Endothelial cell of umbilical vein (primary cell): ENCODE data around the gene GRK1. TPM values are rescaled to one million over a fixed set of nuclear protein-coding genes. Genes with fewer than 3 reads are reported as not detected.

Experiments
- BruUV-seq: library from RNA; stranded (reverse); fragments of 400-500 nt; replicated peaks from 2 replicates; lab custom pipeline; 2021; lab: Mats Ljungman, UMichigan
- CTCF ChIA-PET: fragments of 300-600, 350-600 bp; sonication (Branson Sonifier 250); formaldehyde crosslinking; loops from one replicate; lab custom pipeline; 2021; ENCODE audit warnings: antibody characterized with exemption, inconsistent platforms; lab: Charles Lee
- POLR2A ChIA-PET: fragments of 300-600, 350-600 bp; sonication (Branson Sonifier 250); formaldehyde crosslinking; loops from one replicate; lab custom pipeline; 2021; ENCODE audit warnings: antibody characterized with exemption, inconsistent platforms; lab: Charles Lee
- DNase-seq: peaks from one replicate; pipeline ENCODE4 v3.0.0-alpha.2; 2011; ENCODE audit warnings: low read depth, low spot score
- FAIRE-seq: peaks from 2 replicates; lab custom pipeline; 2011; peaks lifted over from hg19 to GRCh38; lab: Jason Lieb, UNC
- H2AFZ ChIP-seq: 2 replicates; pipeline ENCODE4 v1.6.0; 2012; ENCODE audit warnings: low read depth, low read length, control low read depth, inconsistent platforms
- H3K27ac ChIP-seq: 2 replicates; pipeline ENCODE4 v1.5.1; 2011; ENCODE audit warnings: low read depth, mild to moderate bottlenecking, control low read depth, low read length, moderate library complexity; ENCODE audit not compliant: insufficient read depth
- H3K27me3 ChIP-seq, 2 experiments: 2 replicates each; pipeline versions ENCODE4 v1.6.0 to v1.6.1; 2011; ENCODE audit warnings: low read length in 2 of 2, mixed read lengths in 1 of 2; ENCODE audit not compliant: control insufficient read depth in 2 of 2, insufficient read depth in 2 of 2
- H3K36me3 ChIP-seq, 2 experiments: 2 replicates in 1 of 2; 3 replicates in 1 of 2; pipeline ENCODE4 v1.5.1; 2011; ENCODE audit warnings: low read length in 2 of 2, mild to moderate bottlenecking in 1 of 2, moderate library complexity in 1 of 2; ENCODE audit not compliant: control insufficient read depth in 2 of 2, insufficient read depth in 2 of 2; ENCODE audit errors: extremely low read depth in 1 of 2
- H3K4me1 ChIP-seq: 3 replicates; pipeline ENCODE4 v1.5.1; 2011; ENCODE audit warnings: mild to moderate bottlenecking, low read length; ENCODE audit not compliant: control insufficient read depth, insufficient read depth; ENCODE audit errors: extremely low read depth
- H3K4me2 ChIP-seq: 2 replicates; pipeline ENCODE4 v1.6.1; 2011; ENCODE audit warnings: low read length, control low read depth, mixed read lengths; ENCODE audit not compliant: insufficient read depth
- H3K4me3 ChIP-seq, 3 experiments: fragments of 200-600 bp in 1 of 3; sonication (generic), shearing (Covaris generic) in 1 of 3; replicated peaks in 1 of 3; 2 replicates each; pipeline ENCODE4 v1.5.1; 2011 to 2016; ENCODE audit warnings: control low read depth in 3 of 3, low read length in 3 of 3, mild to moderate bottlenecking in 2 of 3, inconsistent platforms in 1 of 3, low read depth in 1 of 3, moderate library complexity in 1 of 3; ENCODE audit not compliant: insufficient read depth in 1 of 3
- H3K79me2 ChIP-seq: 2 replicates; pipeline ENCODE4 v1.6.0; 2012; ENCODE audit warnings: low read length, inconsistent platforms; ENCODE audit not compliant: control insufficient read depth, insufficient read depth
- H3K9ac ChIP-seq: replicated peaks from 2 replicates; pipeline ENCODE3; 2011; ENCODE audit warnings: low read length, control low read depth; ENCODE audit not compliant: insufficient read depth; ENCODE audit errors: extremely low read depth
- H3K9me1 ChIP-seq: replicated peaks from 3 replicates; pipeline ENCODE4 v1.6.0; 2011; ENCODE audit warnings: mild to moderate bottlenecking, low read length; ENCODE audit not compliant: control insufficient read depth, insufficient read depth; ENCODE audit errors: extremely low read depth
- H3K9me3 ChIP-seq: replicated peaks from 2 replicates; pipeline ENCODE4 v1.5.1; 2012; ENCODE audit warnings: low read length, inconsistent platforms; ENCODE audit not compliant: control insufficient read depth, insufficient read depth
- H4K20me1 ChIP-seq: replicated peaks from 2 replicates; pipeline ENCODE3; 2011; ENCODE audit warnings: mild to moderate bottlenecking, low read length; ENCODE audit not compliant: control insufficient read depth, insufficient read depth; ENCODE audit errors: extremely low read depth
- EZH2 ChIP-seq: IDR thresholded peaks from 2 replicates; pipeline ENCODE4 v1.6.1; 2012; ENCODE audit warnings: borderline replicate concordance, low read depth, mild to moderate bottlenecking, moderate library complexity, low read length, inconsistent platforms; ENCODE audit not compliant: severe bottlenecking
- FOS ChIP-seq: IDR thresholded peaks from 2 replicates; pipeline ENCODE4 v1.6.1; 2011; ENCODE audit warnings: mild to moderate bottlenecking, low read length, moderate library complexity, borderline replicate concordance; ENCODE audit not compliant: insufficient read depth
- GATA2 ChIP-seq: IDR thresholded peaks from 2 replicates; pipeline ENCODE4 v1.7.0; 2011; ENCODE audit warnings: low read depth, mild to moderate bottlenecking, moderate library complexity, mixed read lengths, low read length; ENCODE audit not compliant: insufficient read length, insufficient read depth
- JUN ChIP-seq: IDR thresholded peaks from 2 replicates; pipeline ENCODE4 v1.6.1; 2011; ENCODE audit warnings: borderline replicate concordance, low read depth; ENCODE audit not compliant: insufficient read length, insufficient read depth
- MYC ChIP-seq: IDR thresholded peaks from one replicate; pipeline ENCODE4 v1.6.1; 2011; ENCODE audit warnings: mild to moderate bottlenecking, low read depth, low read length
- POLR2A ChIP-seq: IDR thresholded peaks from 2 replicates; pipeline ENCODE4 v1.6.1; 2012; ENCODE audit warnings: low read depth, mild to moderate bottlenecking, control low read depth, low read length
- POLR2AphosphoS5 ChIP-seq: IDR thresholded peaks from 2 replicates; pipeline ENCODE4 v1.6.1; 2012; ENCODE audit warnings: low read depth, mild to moderate bottlenecking, control low read depth, low read length, moderate library complexity; ENCODE audit not compliant: insufficient read depth
- dilution Hi-C: fragments of 300-500 bp; cut with MboI; formaldehyde crosslinking; loops from one replicate; pipeline ENCODE4 v1.15.0; 2019; ENCODE audit warnings: low sequenced_read_pairs; ENCODE audit not compliant: extremely low pct_ligation_motif_present
- intact Hi-C: fragments of 100-400 bp; cut with micrococcal nuclease; formaldehyde crosslinking; loops from one replicate; pipeline ENCODE4 v1.10.0; 2022
- polyA plus RNA-seq, 4 experiments: library from polyadenylated mRNA; depleted of rRNA in 3 of 4; stranded (reverse) in 3 of 4; unstranded in 1 of 4; fragments of >200 nt; gene quantifications; 2 replicates each; pipeline versions ENCODE4 v1.2.1 to v1.2.3, GENCODE V29; 2011 to 2012; ENCODE audit warnings: missing spikeins in 1 of 4
- total RNA-seq: library from RNA; stranded (reverse); gene quantifications from 2 replicates; pipeline ENCODE4 v1.2.3, GENCODE V29; 2021
- TF ChIP-seq, protein P1 (sequence below), 2 donors: IDR thresholded peaks; 1 replicate in 1 of 2; 2 replicates in 1 of 2; pipeline ENCODE4 v1.5.1; 2011; ENCODE audit warnings: low read length in 2 of 2, mild to moderate bottlenecking in 2 of 2, moderate library complexity in 2 of 2, control low read depth in 1 of 2, inconsistent platforms in 1 of 2, low read depth in 1 of 2; ENCODE audit not compliant: insufficient read depth in 1 of 2; ENCODE audit errors: extremely low read depth in 1 of 2
- TF ChIP-seq, protein P2 (sequence below): IDR thresholded peaks from 2 replicates; pipeline ENCODE4 v1.6.1; 2011; ENCODE audit not compliant: insufficient read depth, insufficient read length

Gene GRK1
- total and polyA plus RNA-seq, 2 donors (not counting 3 experiments of a cell fraction or from before 2014, with no cell fraction given), result not detected

DNA sequence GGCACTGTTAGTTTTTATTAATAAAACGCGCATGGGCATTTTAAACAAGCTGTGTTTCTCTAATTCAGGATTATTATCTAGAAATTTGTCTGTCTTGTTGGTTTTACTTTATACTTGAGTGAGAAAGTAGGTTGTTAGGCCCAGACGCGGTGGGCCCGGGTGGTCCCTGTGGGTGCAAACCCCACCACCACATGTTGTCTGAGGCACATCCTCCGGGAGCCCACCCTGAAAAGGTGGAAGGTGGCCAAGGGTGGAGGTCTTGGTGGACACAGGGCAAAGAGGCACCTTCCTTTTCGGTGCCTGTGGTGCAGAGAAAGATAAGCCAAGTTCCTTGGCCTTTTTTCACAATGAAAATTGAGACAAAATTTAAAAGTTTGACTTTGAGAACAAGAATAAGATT, 25.6 kb upstream of the GRK1 start:
- no peaks in the 10 kb centered on the region for H3K79me2 ChIP-seq
- FAIRE-seq (no peak), DNase-seq (no peak)
- no peaks in the 10 kb centered on the region for H3K27me3 ChIP-seq
- dilution Hi-C loops, result no loop called here
- H4K20me1 ChIP-seq, result no peaks in the 10 kb centered on the region
- H3K4me3 ChIP-seq, result no peak overlapping the region
- no TSS peak for BruUV-seq
- H3K4me1 ChIP-seq, result peaks cover 3% of the 10 kb centered on the region
- no peaks in the 10 kb centered on the region for H3K9me3 ChIP-seq
- peaks cover 13 to 27% of the 10 kb centered on the region in 2 experiments for H3K36me3 ChIP-seq
- TF ChIP-seq FOS, result no peak
- TF ChIP-seq, protein P1, sequence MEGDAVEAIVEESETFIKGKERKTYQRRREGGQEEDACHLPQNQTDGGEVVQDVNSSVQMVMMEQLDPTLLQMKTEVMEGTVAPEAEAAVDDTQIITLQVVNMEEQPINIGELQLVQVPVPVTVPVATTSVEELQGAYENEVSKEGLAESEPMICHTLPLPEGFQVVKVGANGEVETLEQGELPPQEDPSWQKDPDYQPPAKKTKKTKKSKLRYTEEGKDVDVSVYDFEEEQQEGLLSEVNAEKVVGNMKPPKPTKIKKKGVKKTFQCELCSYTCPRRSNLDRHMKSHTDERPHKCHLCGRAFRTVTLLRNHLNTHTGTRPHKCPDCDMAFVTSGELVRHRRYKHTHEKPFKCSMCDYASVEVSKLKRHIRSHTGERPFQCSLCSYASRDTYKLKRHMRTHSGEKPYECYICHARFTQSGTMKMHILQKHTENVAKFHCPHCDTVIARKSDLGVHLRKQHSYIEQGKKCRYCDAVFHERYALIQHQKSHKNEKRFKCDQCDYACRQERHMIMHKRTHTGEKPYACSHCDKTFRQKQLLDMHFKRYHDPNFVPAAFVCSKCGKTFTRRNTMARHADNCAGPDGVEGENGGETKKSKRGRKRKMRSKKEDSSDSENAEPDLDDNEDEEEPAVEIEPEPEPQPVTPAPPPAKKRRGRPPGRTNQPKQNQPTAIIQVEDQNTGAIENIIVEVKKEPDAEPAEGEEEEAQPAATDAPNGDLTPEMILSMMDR (IDR thresholded peaks at IDR 0.05; ENCODE audit: extremely low read depth in 1 of 2, insufficient read depth in 1 of 2, low read depth in 1 of 2, low read length in 2 of 2), result no peak
- no peak for TF ChIP-seq EZH2
- no peak for TF ChIP-seq MYC
- TF ChIP-seq POLR2AphosphoS5, result no peak
- H3K9me1 ChIP-seq, result no peaks in the 10 kb centered on the region
- H2AFZ ChIP-seq, result no peak overlapping the region
- POLR2A ChIA-PET, result no interaction called here
- no peak overlapping the region for H3K9ac ChIP-seq
- H3K27ac ChIP-seq, result no peak overlapping the region
- CTCF ChIA-PET, result no interaction called here
- intact Hi-C loops, result no loop called here
- no peak overlapping the region for H3K4me2 ChIP-seq

DNA sequence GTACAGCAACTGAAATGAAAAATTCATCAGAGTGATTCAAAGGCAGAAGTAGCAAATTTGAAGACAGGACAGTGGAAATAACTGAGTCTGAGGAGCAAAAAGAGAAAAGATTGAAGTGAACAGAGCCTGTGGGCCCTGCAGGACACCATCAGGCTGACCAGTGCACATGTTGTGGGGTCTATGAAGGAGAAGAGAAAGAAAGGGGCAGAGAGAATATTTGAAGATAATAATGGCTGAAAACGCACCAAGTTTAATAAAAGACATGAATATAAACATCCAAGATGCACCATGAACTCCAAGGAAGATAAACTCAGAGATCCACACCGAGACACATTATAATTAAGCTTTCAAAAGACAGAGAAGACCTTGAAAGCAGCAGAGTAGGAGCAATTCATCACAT, 24.5 kb upstream of the GRK1 start:
- H2AFZ ChIP-seq, result no peak overlapping the region
- no peak for FAIRE-seq
- TF ChIP-seq POLR2AphosphoS5 (no peak), POLR2A (no peak), MYC (no peak), JUN (no peak), GATA2 (no peak), FOS (no peak), EZH2 (no peak)
- TF ChIP-seq, protein P1 (IDR thresholded peaks at IDR 0.05; ENCODE audit: extremely low read depth in 1 of 2, insufficient read depth in 1 of 2, low read depth in 1 of 2, low read length in 2 of 2), result no peak
- TF ChIP-seq, protein P2, sequence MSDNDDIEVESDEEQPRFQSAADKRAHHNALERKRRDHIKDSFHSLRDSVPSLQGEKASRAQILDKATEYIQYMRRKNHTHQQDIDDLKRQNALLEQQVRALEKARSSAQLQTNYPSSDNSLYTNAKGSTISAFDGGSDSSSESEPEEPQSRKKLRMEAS, result no peak
- no peaks in the 10 kb centered on the region for H4K20me1 ChIP-seq
- POLR2A ChIA-PET, result no interaction called here
- H3K4me1 ChIP-seq, result peaks cover 4% of the 10 kb centered on the region
- no peak overlapping the region for H3K4me3 ChIP-seq
- DNase-seq, result no peak
- no peak overlapping the region for H3K4me2 ChIP-seq
- H3K79me2 ChIP-seq, result no peaks in the 10 kb centered on the region
- peaks cover 6 to 17% of the 10 kb centered on the region in 2 experiments for H3K36me3 ChIP-seq
- CTCF ChIA-PET, result no interaction called here
- H3K27me3 ChIP-seq, result no peaks in the 10 kb centered on the region
- dilution Hi-C loops (no loop called here), intact Hi-C loops (no loop called here)
- H3K9me1 ChIP-seq, result no peaks in the 10 kb centered on the region
- no TSS peak for BruUV-seq
- H3K9ac ChIP-seq, result no peak overlapping the region
- H3K9me3 ChIP-seq, result no peaks in the 10 kb centered on the region
- no peak overlapping the region for H3K27ac ChIP-seq
